Measurements from ENCODE around the gene FAM204A.
A peak's percentile ranks its signal among the peaks of the same experiment; 100 is the strongest.

Gene FAM204A

DNA sequence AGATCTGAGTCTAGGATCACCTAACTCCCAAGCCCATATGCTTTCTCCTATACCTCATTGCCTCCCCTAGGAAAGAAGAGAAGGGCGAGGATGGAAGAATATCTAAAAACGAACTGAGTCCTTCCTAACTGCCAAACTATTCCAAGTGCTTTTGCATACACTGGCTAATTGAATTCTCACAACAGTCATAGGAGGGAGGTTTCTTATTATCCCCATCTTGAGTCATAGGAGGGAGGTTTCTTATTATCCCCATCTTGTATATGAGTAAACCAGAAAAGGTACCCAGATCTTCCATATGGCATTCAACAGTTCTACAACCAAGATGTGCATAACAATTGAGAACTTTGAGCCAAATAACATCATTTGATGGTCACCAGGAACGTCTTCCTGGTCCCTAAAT is 13.1 kb upstream of the FAM204A start:
- no peak overlapping the region for H3K14ac ChIP-seq (ENCODE audit: low read length in 2 of 2)
- no peak overlapping the region for H3K9ac ChIP-seq (ENCODE audit: low read length)
- no peak overlapping the region for H2BK5ac ChIP-seq (ENCODE audit: low read depth, low read length, poor library complexity, severe bottlenecking)
- no peaks in the 10 kb centered on the region for H3K36me3 ChIP-seq (ENCODE audit: control insufficient read depth in 1 of 2, insufficient read depth in 2 of 2, low read depth in 1 of 2, low read length in 2 of 2)
- H3K27me3 ChIP-seq (ENCODE audit: control insufficient read depth in 1 of 2, insufficient read depth in 1 of 2, low read length in 2 of 2) = peaks cover 0 to 3% of the 10 kb centered on the region in 2 experiments
- H2BK120ac ChIP-seq (ENCODE audit: low read depth, low read length) = no peak overlapping the region
- no peak overlapping the region for H2AFZ ChIP-seq (ENCODE audit: low read depth, low read length)
- WGBS = 21% methylated on average over 1 of the region's 3 CpGs
- H2AK5ac ChIP-seq (ENCODE audit: low read length, severe bottlenecking) = no peak overlapping the region
- H2BK12ac ChIP-seq (ENCODE audit: low read length in 2 of 2) = no peak overlapping the region
- no peak overlapping the region for H3K4me3 ChIP-seq (ENCODE audit: insufficient read depth in 1 of 2, low read depth in 1 of 2, low read length in 2 of 2)
- no peak overlapping the region for H3K4ac ChIP-seq (ENCODE audit: low read depth in 1 of 2, low read length in 2 of 2)
- H3K4me2 ChIP-seq (ENCODE audit: low read length, poor library complexity, severe bottlenecking) = no peak overlapping the region
- no peak overlapping the region for H4K8ac ChIP-seq (ENCODE audit: low read length)
- no peaks in the 10 kb centered on the region for H3K79me1 ChIP-seq (replicated peaks; ENCODE audit: low read length, poor library complexity, severe bottlenecking)
- no peaks in the 10 kb centered on the region for H3K9me3 ChIP-seq (ENCODE audit: control insufficient read depth, low read length)
- no peaks in the 10 kb centered on the region for H3K4me1 ChIP-seq (ENCODE audit: control insufficient read depth, insufficient read depth, low read depth, low read length)
- no peak overlapping the region for H3K18ac ChIP-seq (ENCODE audit: low read depth in 1 of 2, low read length in 2 of 2)
- DNase-seq = no peak
- no peak overlapping the region for H2BK15ac ChIP-seq (ENCODE audit: low read depth, poor library complexity, severe bottlenecking)
- H3K23ac ChIP-seq (ENCODE audit: low read length in 2 of 2) = no peak overlapping the region
- no peak overlapping the region for H3K27ac ChIP-seq (ENCODE audit: low read length, poor library complexity, severe bottlenecking)
- H4K91ac ChIP-seq (ENCODE audit: low read length) = no peak overlapping the region

DNA sequence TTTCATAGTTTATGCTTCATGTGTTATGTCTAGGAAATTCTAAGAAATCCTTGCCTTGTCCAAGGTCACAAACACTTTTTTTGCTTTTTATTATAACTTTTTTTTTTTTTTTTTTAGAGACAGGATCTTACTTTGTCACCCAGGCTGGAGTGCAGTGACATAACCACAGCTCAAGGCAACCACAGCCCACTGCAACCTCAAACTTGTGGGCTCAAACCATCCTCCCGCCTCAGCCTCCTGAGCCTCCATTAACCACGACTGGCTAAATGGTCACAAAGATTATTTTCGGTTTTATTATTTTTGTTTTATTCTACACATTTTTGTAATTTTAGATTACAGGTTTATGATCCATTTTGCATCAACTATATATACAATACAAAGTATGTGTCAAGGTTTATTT is 7.1 kb upstream of the FAM204A start:
- Histone ChIP-seq H3K18ac (ENCODE audit: low read depth in 1 of 2, low read length in 2 of 2) (no peak overlapping the region), H3K23ac (ENCODE audit: low read length in 2 of 2) (no peak overlapping the region), H2BK120ac (ENCODE audit: low read depth, low read length) (no peak overlapping the region), H3K9me3 (ENCODE audit: control insufficient read depth, low read length) (no peaks in the 10 kb centered on the region), H3K27me3 (ENCODE audit: control insufficient read depth in 1 of 2, insufficient read depth in 1 of 2, low read length in 2 of 2) (peaks cover 3% of the 10 kb centered on the region in 2 experiments), H2BK12ac (ENCODE audit: low read length in 2 of 2) (no peak overlapping the region), H3K79me1 (replicated peaks; ENCODE audit: low read length, poor library complexity, severe bottlenecking) (no peaks in the 10 kb centered on the region), H3K4me2 (ENCODE audit: low read length, poor library complexity, severe bottlenecking) (no peak overlapping the region), H3K4me3 (ENCODE audit: insufficient read depth in 1 of 2, low read depth in 1 of 2, low read length in 2 of 2) (no peak overlapping the region), H2BK15ac (ENCODE audit: low read depth, poor library complexity, severe bottlenecking) (no peak overlapping the region), H3K36me3 (ENCODE audit: control insufficient read depth in 1 of 2, insufficient read depth in 2 of 2, low read depth in 1 of 2, low read length in 2 of 2) (no peaks in the 10 kb centered on the region), H3K9ac (ENCODE audit: low read length) (no peak overlapping the region), H4K8ac (ENCODE audit: low read length) (no peak overlapping the region), H3K27ac (ENCODE audit: low read length, poor library complexity, severe bottlenecking) (no peak overlapping the region), H2AFZ (ENCODE audit: low read depth, low read length) (no peak overlapping the region), H2BK5ac (ENCODE audit: low read depth, low read length, poor library complexity, severe bottlenecking) (no peak overlapping the region), H4K91ac (ENCODE audit: low read length) (no peak overlapping the region), H3K4ac (ENCODE audit: low read depth in 1 of 2, low read length in 2 of 2) (no peak overlapping the region), H3K4me1 (ENCODE audit: control insufficient read depth, insufficient read depth, low read depth, low read length) (no peaks in the 10 kb centered on the region), H3K14ac (ENCODE audit: low read length in 2 of 2) (no peak overlapping the region), H2AK5ac (ENCODE audit: low read length, severe bottlenecking) (no peak overlapping the region)
- DNase-seq = no peak
- no CpG with 5 or more reads among the region's 3 CpGs for WGBS

DNA sequence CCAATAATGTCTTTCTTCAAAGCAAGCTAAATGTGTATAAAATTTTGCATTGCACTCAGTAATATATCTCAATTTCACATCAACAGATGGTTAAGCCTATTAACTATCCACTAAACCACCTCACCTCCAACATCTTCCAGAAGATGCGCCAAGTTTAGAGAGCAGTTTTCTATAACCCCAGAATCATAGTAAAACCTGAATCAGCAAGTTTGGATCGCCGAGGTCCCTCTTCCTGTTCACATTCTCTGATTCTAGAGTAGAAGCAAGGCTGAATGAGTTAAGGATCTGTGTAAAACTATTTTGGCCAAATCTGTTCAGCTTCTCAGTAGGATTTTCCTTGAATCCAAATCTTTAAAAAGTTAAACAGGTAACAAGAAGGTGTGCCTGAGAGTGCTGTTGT is 1.4 kb upstream of the FAM204A start:
- Histone ChIP-seq H3K4me3 (ENCODE audit: insufficient read depth in 1 of 2, low read depth in 1 of 2, low read length in 2 of 2) (no peak overlapping the region), H3K9me3 (ENCODE audit: control insufficient read depth, low read length) (no peaks in the 10 kb centered on the region), H2AK5ac (ENCODE audit: low read length, severe bottlenecking) (no peak overlapping the region), H3K23ac (ENCODE audit: low read length in 2 of 2) (no peak overlapping the region), H3K4me2 (ENCODE audit: low read length, poor library complexity, severe bottlenecking) (no peak overlapping the region), H2BK120ac (ENCODE audit: low read depth, low read length) (no peak overlapping the region), H3K9ac (ENCODE audit: low read length) (no peak overlapping the region), H4K8ac (ENCODE audit: low read length) (no peak overlapping the region), H3K27me3 (ENCODE audit: control insufficient read depth in 1 of 2, insufficient read depth in 1 of 2, low read length in 2 of 2) (peaks cover 0 to 3% of the 10 kb centered on the region in 2 experiments), H3K4ac (ENCODE audit: low read depth in 1 of 2, low read length in 2 of 2) (no peak overlapping the region), H2BK12ac (ENCODE audit: low read length in 2 of 2) (no peak overlapping the region), H3K27ac (ENCODE audit: low read length, poor library complexity, severe bottlenecking) (no peak overlapping the region), H3K4me1 (ENCODE audit: control insufficient read depth, insufficient read depth, low read depth, low read length) (peaks cover 2% of the 10 kb centered on the region), H4K91ac (ENCODE audit: low read length) (no peak overlapping the region), H2BK5ac (ENCODE audit: low read depth, low read length, poor library complexity, severe bottlenecking) (no peak overlapping the region), H3K14ac (ENCODE audit: low read length in 2 of 2) (no peak overlapping the region), H3K79me1 (replicated peaks; ENCODE audit: low read length, poor library complexity, severe bottlenecking) (peaks cover 6% of the 10 kb centered on the region), H3K36me3 (ENCODE audit: control insufficient read depth in 1 of 2, insufficient read depth in 2 of 2, low read depth in 1 of 2, low read length in 2 of 2) (peaks cover 2% of the 10 kb centered on the region in 2 experiments), H2BK15ac (ENCODE audit: low read depth, poor library complexity, severe bottlenecking) (no peak overlapping the region), H3K18ac (ENCODE audit: low read depth in 1 of 2, low read length in 2 of 2) (no peak overlapping the region), H2AFZ (ENCODE audit: low read depth, low read length) (no peak overlapping the region)
- DNase-seq = no peak
- 100% methylated on average over 3 of the region's 3 CpGs for whole genome bisulfite sequencing

GRCh38 chr10:118343115-118343514 is 991 bp upstream of the FAM204A start:
- Histone ChIP-seq H3K14ac (ENCODE audit: low read length in 2 of 2) (no peak overlapping the region), H3K4me2 (ENCODE audit: low read length, poor library complexity, severe bottlenecking) (no peak overlapping the region), H3K79me1 (replicated peaks; ENCODE audit: low read length, poor library complexity, severe bottlenecking) (peaks cover 8% of the 10 kb centered on the region), H3K27ac (ENCODE audit: low read length, poor library complexity, severe bottlenecking) (no peak overlapping the region), H2AFZ (ENCODE audit: low read depth, low read length) (no peak overlapping the region), H3K4ac (ENCODE audit: low read depth in 1 of 2, low read length in 2 of 2) (no peak overlapping the region), H4K91ac (ENCODE audit: low read length) (no peak overlapping the region), H3K4me1 (ENCODE audit: control insufficient read depth, insufficient read depth, low read depth, low read length) (peaks cover 2% of the 10 kb centered on the region), H3K9ac (ENCODE audit: low read length) (peak overlapping the region; percentile 95), H2AK5ac (ENCODE audit: low read length, severe bottlenecking) (no peak overlapping the region), H4K8ac (ENCODE audit: low read length) (no peak overlapping the region), H3K36me3 (ENCODE audit: control insufficient read depth in 1 of 2, insufficient read depth in 2 of 2, low read depth in 1 of 2, low read length in 2 of 2) (peaks cover 3% of the 10 kb centered on the region in 2 experiments), H2BK15ac (ENCODE audit: low read depth, poor library complexity, severe bottlenecking) (no peak overlapping the region), H2BK5ac (ENCODE audit: low read depth, low read length, poor library complexity, severe bottlenecking) (no peak overlapping the region), H3K9me3 (ENCODE audit: control insufficient read depth, low read length) (no peaks in the 10 kb centered on the region), H3K23ac (ENCODE audit: low read length in 2 of 2) (no peak overlapping the region), H2BK120ac (ENCODE audit: low read depth, low read length) (no peak overlapping the region), H3K27me3 (ENCODE audit: control insufficient read depth in 1 of 2, insufficient read depth in 1 of 2, low read length in 2 of 2) (peaks cover 0 to 3% of the 10 kb centered on the region in 2 experiments), H3K4me3 (ENCODE audit: insufficient read depth in 1 of 2, low read depth in 1 of 2, low read length in 2 of 2) (no peak overlapping the region), H2BK12ac (ENCODE audit: low read length in 2 of 2) (no peak overlapping the region), H3K18ac (ENCODE audit: low read depth in 1 of 2, low read length in 2 of 2) (no peak overlapping the region)
- WGBS = 92% methylated on average over 5 of the region's 5 CpGs
- peak; percentile 39 for DNase-seq
